HG02798 (cell line): ENCODE measurements around the gene TIE1.

Experiments used
- ATAC-seq: cut with Tn5 transposase; IDR thresholded peaks from one replicate; pipeline ENCODE4 v1.9.1; 2021; ENCODE audit warnings: mild to moderate bottlenecking; ENCODE audit not compliant: unreplicated experiment, poor library complexity

TIE1 gene

GRCh38 chr1:43292216-43292615 lies 8.6 kb upstream of the TIE1 start:
- no peak for ATAC-seq

- ATAC-seq = no peak
Measured at GRCh38 chr1:43292679-43293078, 8.1 kb upstream of the TIE1 start.

- ATAC-seq = no peak
Measured at GRCh38 chr1:43293176-43293575, 7.6 kb upstream of the TIE1 start.

DNA sequence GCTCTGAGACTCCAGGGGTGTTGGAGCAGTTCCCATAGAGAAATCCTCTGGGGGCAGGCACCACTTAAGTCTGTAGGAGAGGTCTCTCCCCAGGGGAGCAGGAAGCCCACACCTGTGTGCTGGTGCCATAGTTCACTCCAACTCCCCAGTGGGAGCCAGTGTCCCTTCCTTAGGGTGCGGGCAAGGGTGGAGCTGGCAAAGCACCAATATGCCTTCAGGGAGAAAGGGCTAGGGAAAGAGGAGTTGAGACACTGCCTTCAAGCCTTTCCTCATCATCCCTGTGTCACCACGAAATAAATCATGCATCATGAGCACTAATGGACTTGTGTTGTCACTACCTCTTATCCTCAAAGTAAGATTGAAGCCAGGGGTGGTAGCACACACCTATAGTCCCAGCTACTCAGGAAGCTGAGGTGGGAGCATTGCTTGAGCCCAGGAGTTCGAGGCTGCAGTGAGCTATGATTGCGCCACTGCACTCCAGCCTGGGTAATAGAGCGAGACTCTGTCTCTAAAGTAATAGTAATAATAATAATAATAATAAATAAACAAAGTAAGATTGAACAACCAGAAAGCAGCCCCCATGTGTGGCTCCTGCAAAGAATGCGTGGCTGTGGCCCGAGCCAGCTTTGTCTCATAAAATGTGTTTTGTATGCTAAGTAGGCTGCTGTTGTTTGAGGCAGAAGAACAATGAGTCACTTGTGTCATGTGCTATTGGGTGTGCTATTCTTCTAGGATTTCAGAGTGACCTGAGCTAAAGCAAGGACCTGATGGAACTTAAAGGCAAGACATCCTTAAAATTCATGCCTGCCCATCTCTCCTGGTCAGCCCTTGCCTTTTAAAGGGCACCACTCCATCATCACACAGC lies 6.7 kb upstream of the TIE1 start:
- ATAC-seq = no peak

DNA sequence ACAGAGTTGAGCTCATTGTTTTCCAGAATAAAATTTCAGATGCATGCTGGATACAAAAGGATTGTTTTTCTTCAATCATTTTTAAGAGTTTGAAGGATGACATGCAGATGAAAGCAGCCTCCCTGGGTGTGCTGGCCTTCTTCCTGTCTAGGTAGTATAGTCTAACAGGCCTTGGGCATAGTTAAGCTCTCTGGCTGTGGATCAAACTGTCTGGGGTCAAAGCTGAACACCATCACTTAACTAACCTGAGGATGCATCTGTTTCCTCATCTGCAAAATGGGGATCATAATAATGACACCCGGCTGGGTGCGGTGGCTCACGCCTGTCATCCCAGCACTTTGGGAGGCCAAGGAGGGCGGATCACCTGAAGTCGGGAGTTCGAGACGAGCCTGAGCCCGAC lies 6.0 kb upstream of the TIE1 start:
- ATAC-seq = no peak

- ATAC-seq = no peak
Measured at GRCh38 chr1:43296207-43296606, 4.6 kb upstream of the TIE1 start.

- no peak for ATAC-seq
Measured at GRCh38 chr1:43298055-43298454, 2.7 kb upstream of the TIE1 start.

DNA sequence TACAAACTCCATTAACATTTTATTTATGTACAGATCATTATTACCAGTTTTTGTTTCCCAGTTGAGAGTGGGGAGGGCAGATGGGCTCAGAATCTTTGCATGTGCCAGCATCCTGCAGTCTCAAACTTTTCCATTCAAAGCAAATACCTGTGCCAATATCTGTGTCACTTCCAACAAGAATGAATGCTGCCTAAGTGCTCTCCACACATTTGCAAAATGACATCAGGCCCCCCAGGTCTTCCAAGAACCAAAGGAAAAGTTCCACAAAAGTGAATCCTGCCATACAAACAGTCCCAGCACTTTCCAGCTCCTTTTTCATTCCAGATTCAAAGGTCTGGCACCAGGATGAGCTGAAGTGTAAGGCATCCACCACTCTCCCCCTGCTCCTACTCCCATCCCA lies 1.7 kb upstream of the TIE1 start:
- no peak for ATAC-seq

GRCh38 chr1:43302201-43302600 lies 1.4 kb downstream of the TIE1 start:
- no peak for ATAC-seq

GRCh38 chr1:43302721-43303470 lies 2.1 kb downstream of the TIE1 start:
- no peak for ATAC-seq

DNA sequence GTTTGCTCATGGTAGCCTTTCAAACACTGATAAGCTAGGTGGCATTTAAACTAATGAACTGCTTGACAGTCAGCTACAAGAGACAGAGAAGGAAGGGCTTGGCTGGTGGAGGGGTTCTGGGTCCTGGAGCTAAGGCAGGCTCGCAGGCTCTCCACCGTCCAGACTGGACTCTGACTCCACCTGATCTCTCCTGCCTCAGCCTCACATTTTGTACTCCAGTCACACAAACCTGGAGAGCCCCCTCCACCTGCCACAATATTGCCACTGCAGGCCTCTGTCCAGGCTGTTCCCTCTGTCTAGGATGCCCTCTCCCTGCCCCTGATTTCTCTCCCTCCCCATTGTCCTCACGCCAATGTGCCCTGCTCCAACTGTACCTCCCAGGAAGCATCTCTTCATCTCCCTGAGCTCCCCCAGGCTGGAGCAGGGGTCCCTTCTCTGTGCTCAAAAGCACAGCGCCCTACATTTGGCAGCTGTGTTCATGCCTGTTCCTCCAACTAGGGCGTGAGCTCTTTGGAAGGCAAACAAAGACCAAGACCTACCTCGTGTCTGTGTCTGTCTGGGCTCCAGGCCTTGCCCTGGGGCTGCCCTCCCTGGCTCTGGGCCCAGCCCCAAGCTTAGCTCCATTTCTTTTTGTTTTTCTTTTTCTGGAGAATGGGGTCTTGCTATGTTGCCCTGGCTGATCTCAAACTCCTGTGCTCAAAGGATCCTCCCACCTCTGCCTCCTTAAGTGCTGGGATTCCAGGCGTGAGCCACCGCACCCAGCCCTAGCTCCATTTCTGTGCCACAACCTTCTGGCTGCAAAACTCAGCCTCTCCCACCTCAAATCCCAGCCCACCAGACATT lies 2.9 kb downstream of the TIE1 start:
- ATAC-seq = no peak

DNA sequence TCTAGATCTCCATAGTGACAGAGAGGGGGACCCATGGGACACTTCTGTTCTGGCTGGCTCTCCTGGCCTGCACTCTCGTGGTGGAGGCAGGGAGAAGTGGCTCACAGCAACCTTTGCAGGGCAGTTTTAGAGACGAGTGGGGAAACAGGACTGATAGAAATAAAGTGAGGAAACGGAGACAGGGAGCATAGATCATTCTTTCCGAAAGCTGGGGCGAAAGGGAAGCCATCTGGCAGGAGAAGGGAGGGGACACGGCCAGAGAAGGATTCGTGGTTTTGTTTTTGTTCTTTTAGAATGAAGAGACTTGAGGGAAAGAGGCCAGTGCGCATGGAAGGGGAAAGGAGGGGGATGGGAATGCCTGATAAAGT lies 3.5 kb downstream of the TIE1 start:
- no peak for ATAC-seq

- ATAC-seq = no peak
Measured at GRCh38 chr1:43304771-43305300, 4.1 kb downstream of the TIE1 start.

DNA sequence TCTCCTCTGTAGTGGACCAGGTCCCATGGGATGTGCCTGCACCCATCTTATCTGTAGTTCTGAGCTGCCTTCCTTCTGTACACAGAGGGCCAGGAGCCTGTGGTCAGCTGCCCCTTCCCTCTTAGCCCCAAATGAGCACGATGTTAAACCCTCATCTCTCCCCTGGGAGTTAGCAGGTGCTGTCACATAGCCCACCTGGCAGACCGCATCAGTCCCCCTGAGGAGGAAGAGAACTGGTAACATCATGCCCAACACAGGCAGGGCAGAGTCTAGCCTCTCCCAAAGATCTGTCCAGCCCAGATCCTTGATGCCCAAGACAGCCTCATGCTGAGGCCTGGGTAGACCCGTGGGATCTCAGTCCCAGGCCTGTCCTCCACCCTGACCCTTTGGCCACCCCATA lies 4.7 kb downstream of the TIE1 start:
- no peak for ATAC-seq

GRCh38 chr1:43305926-43306687 lies 5.3 kb downstream of the TIE1 start:
- no peak for ATAC-seq

DNA sequence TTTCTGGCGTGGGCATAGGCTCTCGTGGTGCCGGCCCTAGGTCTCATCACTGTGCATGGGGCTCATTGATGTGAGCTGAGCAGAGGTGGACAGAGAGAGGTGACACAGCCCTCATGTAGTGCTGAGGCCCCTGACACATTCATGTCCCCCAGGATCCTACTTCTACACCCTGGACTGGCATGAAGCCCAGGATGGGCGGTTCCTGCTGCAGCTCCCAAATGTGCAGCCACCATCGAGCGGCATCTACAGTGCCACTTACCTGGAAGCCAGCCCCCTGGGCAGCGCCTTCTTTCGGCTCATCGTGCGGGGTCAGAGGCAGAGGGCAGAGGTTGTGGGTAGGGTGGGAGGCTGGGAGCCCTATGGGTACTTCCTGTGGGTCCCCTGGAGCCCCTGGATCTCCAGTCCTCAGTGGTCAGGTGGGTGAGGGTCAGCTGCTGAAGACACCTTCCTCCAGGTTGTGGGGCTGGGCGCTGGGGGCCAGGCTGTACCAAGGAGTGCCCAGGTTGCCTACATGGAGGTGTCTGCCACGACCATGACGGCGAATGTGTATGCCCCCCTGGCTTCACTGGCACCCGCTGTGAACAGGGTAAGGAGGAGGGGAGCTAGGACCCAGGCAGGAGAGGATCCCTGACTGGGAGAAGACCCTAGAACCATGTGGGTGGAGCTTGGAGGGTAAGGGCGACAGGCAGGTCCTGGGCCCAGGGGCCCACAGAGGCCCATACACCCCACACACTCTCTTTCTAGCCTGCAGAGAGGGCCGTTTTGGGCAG lies 6.1 kb downstream of the TIE1 start:
- ATAC-seq = no peak

DNA sequence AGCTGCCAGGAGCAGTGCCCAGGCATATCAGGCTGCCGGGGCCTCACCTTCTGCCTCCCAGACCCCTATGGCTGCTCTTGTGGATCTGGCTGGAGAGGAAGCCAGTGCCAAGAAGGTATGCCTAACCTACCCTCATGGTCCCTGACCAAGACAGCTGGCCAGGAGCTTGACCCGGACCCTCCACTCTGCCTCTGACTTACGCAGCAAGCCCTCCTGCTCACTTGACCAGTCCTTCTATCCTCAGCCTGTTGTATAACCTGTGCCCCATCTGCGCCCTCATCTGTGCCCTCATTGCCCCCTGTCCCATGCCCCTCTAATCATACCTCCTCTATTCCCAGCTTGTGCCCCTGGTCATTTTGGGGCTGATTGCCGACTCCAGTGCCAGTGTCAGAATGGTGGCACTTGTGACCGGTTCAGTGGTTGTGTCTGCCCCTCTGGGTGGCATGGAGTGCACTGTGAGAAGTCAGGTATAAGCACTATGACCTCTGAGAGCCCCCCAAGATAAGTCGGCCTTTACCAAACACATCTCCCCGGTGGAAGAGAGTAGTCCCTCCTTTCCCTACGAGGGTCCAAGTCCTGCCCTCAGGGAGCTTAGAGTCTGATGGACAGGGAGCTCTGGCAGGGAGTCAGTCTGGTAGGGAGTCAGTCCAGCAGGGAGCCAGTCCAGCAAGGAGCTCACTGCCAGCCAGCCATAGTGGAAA lies 6.8 kb downstream of the TIE1 start:
- ATAC-seq = no peak

GRCh38 chr1:43308635-43309404 lies 8.0 kb downstream of the TIE1 start:
- no peak for ATAC-seq
